ENCODE measurements around the gene TMEM38B.
"Not testable (repeated sequence)": the region's sequence is repeated elsewhere in the genome, so short reads cannot be mapped to it uniquely, and the experiment has no call there.

The TMEM38B gene

GRCh38 chr9:105681724-105682123 lies 12.6 kb upstream of the TMEM38B start:
- DNase-seq (ENCODE audit: low spot score), result no peak

DNA sequence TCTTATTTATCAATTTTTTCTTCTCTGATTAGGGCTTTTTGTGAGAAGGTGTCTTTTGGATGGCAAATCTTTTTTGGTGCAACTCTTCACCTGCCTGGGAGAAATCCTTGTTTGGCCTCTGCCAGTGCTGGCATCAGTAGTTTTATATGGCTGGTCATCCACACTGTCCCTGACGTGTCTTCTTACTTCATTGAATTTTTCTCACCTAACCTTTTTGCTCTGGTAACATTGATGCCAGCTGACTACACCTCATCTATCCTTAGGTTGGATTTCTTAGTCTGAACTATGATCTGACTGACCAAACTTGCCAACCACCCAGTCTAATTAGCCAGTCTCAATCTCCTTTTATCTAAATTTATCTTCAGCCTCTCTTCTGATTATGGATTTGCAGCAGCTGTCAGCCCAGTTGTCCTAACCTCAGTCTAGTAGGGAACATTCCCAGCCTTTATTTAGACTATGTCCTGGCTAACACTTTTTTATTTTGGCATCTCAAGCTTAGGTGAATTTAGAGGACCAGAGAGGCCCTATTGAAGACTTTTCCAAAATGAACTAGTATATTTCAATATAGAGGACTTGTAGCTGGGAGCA lies 10.6 kb upstream of the TMEM38B start:
- DNase-seq (ENCODE audit: low spot score), result no peak

DNA sequence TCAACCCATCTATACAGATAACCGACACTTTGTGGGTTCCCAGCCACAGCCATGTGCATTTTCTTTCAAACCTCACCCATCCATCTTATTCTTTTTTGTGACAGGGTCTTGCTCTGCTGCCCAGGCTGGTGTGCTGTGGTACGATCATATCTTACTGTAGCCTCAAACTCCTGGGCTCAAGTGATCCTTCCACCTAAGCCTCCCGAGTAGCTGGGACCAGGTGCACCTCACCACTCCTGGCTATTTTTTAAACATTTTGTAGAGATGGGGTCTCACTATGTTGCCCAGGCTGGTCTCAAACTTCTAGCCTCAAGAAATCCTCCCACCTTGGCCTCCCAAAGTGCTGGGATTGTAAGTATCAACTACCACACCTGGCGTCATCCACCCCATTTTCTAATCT lies 7.4 kb upstream of the TMEM38B start:
- no peak for DNase-seq (ENCODE audit: low spot score)

GRCh38 chr9:105690742-105691141 lies 3.6 kb upstream of the TMEM38B start:
- peak; percentile 52 for DNase-seq (ENCODE audit: low spot score)

GRCh38 chr9:105693435-105694189 lies 729 bp upstream of the TMEM38B start:
- no peak for DNase-seq (ENCODE audit: low spot score)

DNA sequence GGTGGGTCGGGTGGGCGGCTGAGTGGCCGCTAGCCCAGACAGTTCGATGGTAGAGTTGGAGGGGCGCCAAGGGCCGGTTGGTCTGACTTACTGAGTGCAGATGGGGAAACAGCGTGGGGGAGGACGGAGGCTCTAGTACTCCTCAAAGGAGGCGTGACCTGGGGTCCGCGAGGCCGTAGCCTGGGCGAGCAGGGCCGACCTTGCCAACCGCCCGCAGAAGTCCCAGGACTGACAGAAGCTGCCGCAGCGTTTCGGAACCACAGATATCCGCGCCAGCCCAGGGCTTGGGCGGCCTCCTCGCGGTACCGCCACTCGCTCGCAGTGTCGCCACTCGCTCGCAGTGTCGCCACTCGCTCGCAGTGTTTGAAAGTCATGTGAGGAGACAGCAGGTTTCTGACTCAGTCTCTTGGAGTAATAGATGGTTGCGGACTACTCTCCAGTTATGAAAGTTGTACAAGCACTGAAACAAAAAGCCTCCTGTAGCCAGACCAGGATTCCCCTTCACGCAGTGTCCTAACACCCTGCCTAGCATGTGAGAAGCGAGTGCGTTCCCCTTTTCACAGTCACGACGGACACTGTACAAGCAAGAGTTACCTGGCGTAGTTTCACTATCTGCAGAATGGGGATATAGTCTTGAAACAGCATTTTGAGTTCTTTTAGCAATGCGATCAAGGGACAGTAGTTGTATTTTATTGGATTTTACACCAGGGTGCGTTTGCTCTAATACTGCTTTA lies 674 bp downstream of the TMEM38B start:
- DNase-seq (ENCODE audit: low spot score), result peak; percentile 54

DNA sequence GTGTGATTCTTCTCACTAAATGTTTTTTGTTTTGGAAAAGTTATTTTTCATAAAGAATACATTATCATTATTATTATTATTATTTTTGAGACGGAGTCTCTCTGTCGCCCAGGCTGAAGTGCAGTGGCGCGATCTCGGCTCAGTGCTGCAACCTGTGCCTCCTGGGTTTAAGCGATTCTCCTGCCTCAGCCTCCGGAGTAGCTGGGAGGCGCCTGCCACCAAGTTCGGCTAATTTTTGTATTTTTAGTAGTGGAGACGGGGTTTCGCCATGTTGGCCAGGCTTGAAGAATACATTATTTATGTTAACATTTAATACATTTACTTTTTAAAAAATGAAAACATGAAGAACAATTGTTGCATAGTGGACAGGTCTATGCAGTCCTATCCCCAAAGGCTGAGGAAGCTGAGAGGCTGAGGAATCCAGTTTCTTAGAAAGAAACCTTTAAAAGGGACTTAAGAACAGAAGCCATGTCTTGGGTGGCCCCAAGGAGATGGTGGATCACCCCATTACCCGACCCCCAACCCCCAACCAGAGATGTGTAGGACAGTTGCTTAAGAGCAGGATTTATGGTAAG lies 2.0 kb downstream of the TMEM38B start:
- DNase-seq (ENCODE audit: low spot score), result no peak

DNA sequence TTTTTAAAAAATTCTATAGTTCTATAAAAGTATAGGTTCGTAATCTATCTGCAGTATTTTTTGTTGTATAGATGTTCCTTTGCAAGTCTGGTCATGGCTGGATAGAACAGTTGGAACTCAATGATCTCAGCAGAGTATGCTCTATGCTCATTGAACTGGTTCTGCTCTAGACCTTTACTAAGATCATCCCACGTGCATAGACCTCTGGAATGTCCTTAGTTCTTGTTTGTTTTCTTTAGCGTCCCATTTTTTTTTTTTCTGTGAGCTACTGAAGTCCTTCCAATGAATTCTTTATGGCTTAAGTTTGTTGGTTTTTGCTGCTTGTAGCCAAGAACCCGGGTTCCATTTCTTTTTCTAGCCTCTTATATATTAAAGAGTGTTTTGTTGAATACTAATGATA lies 3.5 kb downstream of the TMEM38B start:
- DNase-seq (ENCODE audit: low spot score), result no peak

- DNase-seq (ENCODE audit: low spot score), result no peak
Measured at GRCh38 chr9:105698348-105698870, 4.1 kb downstream of the TMEM38B start.

- no peak for DNase-seq (ENCODE audit: low spot score)
Measured at GRCh38 chr9:105700668-105701067, 6.3 kb downstream of the TMEM38B start.

GRCh38 chr9:105701145-105701544 lies 6.8 kb downstream of the TMEM38B start:
- DNase-seq (ENCODE audit: low spot score), result no peak

GRCh38 chr9:105702207-105702606 lies 7.9 kb downstream of the TMEM38B start:
- DNase-seq (ENCODE audit: low spot score), result no peak

DNA sequence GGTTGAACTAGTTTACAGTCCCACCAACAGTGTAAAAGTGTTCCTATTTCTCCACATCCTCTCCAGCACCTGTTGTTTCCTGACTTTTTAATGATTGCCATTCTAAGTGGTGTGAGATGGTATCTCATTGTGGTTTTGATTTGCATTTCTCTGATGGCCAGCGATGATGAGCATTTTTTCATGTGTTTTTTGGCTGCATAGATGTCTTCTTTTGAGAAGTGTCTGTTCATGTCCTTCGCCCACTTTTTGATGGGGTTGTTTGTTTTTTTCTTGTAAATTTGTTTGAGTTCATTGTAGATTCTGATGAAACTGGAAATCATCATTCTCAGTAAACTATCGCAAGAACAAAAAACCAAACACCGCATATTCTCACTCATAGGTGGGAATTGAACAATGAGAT lies 9.3 kb downstream of the TMEM38B start:
- not testable (repeated sequence) for DNase-seq (ENCODE audit: low spot score)

GRCh38 chr9:105706156-105706555 lies 11.8 kb downstream of the TMEM38B start:
- DNase-seq (ENCODE audit: low spot score), result no peak

DNA sequence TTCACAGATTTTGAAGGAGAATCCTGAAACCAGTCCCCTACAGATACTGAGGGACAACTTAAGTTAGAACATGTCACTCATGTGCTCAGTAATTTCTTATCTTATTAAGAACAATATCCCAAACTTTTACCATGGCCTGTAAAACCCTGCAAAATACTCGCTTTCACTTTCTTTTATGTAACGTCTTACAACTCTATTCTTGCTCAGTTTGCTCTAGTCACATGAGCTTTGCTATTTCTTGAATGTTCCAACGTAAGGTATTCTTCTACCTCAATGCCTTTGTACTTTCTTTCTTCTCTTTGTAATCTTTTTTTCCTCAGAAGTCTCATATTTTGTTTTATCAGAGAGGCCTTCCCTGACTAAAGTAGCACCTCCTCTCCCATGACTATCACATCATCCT lies 14.1 kb downstream of the TMEM38B start:
- DNase-seq (ENCODE audit: low spot score), result no peak

GRCh38 chr9:105710638-105711037 lies 16.3 kb downstream of the TMEM38B start:
- no peak for DNase-seq (ENCODE audit: low spot score)

DNA sequence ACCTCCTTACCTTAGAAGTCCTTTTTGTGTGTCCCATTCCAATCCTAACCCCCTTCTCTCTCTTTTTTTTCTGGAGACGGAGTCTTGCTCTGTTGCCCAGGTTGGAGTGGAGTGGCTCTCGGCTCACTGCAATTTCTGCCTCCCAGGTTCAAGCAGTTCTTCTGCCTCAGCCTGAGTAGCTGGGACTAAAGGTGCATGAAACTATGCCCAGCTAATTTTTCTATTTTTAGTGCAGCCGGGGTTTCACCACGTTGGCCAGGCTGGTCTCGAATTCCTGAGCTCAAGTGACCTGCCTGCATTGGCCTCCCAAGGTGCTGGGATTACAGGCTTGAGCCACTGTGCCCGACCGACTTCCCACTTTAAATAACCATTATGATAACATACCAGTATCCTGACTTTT lies 17.5 kb downstream of the TMEM38B start:
- DNase-seq (ENCODE audit: low spot score), result no peak

GRCh38 chr9:105712297-105712696 lies 18.0 kb downstream of the TMEM38B start:
- no peak for DNase-seq (ENCODE audit: low spot score)

DNA sequence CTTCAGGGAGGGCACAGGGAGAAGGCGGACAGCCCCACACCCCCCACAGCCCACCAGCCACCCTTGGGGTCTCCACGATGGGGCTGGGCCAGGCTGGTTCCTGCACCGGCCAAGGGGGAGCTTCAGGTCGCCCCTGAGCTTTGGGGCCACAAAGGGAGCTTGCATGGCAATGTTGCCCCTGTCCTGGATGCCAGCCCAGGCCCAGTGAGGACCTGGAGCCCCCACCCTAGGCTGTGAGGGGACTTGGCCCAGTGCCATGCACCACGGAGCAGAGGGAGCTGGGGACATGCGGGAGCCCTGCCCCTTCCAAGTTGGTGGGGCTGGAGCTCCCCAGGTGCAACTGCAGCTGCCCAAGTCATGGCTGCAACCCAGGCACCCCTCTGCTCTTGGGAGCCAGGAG lies 18.4 kb downstream of the TMEM38B start:
- no peak for DNase-seq (ENCODE audit: low spot score)

DNA sequence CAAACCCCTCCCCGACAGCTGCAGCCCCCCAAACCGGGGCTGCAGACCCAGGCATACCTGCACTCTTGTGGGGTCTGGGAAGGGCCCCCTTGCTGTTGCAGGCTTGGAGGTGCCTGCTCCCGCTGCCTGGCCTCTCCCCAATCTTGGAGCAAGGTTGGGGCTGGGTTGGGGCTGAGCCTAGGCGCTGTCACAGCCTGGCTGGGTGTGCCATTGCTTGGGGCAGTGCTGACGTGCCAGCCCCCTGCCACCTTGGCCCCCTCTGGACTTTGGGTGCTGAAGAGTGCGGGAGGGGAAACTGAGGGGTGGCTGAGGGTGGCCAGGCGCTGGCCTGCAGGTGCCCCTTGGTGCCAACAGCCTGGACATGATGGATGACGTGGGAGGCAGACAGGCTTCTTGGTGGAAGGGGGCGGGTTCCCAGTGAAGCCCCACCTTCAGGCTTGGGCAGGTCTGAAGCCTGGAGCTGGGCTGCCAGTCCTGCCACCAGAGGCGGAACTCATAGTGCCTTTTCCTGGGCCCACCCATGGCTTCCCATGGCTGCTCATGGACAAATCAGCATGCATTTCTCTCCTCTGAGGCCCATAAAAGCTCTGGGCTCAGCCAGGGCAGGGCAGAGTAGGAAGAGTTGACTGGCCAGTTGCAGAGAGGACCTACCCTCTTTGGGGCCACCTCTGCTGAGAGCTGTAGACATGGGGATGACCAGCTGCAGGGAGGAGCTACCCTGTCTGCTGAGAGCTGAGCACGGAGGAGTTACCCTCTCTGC lies 19.1 kb downstream of the TMEM38B start:
- DNase-seq (ENCODE audit: low spot score), result no peak

GRCh38 chr9:105714020-105714331 lies 19.6 kb downstream of the TMEM38B start:
- no peak for DNase-seq (ENCODE audit: low spot score)

- DNase-seq (ENCODE audit: low spot score), result no peak
Measured at GRCh38 chr9:105716146-105716545, 21.8 kb downstream of the TMEM38B start.

All from HuH-7.5 (cell line).